K562 (cell line): Measurements from ENCODE around the gene ARRDC5. TPM values are rescaled to one million over a fixed set of nuclear protein-coding genes. Genes with fewer than 3 reads are reported as not detected.

Experiments used
- ESRRA ChIP-seq: fragments of 450-650 bp; IDR thresholded peaks from 2 replicates; pipeline ENCODE4 v1.6.1; 2014; ENCODE audit warnings: low read depth, mild to moderate bottlenecking, moderate library complexity, borderline replicate concordance
- ETV5 ChIP-seq: sonication (generic); formaldehyde crosslinking; IDR thresholded peaks from 2 replicates; pipeline ENCODE4 v1.4.0; 2020; ENCODE audit warnings: low read depth, mild to moderate bottlenecking, missing genetic modification reagents
- GABPA ChIP-seq: fragments of 200-800 bp; sonication (Bioruptor generic); conservative IDR thresholded peaks from 2 replicates; pipeline ENCODE4 v1.6.1; 2016; ENCODE audit warnings: low read depth, missing genetic modification characterization, missing compliant biosample characterization
- HCFC1 ChIP-seq: IDR thresholded peaks from 2 replicates; pipeline ENCODE4 v1.6.1; 2012; ENCODE audit warnings: low read depth, low read length, improper control_type of control experiment
- HMBOX1 ChIP-seq: sonication (generic); IDR thresholded peaks from 2 replicates; pipeline ENCODE4 v1.6.1; 2016
- JUN ChIP-seq, 2 experiments: sonication (generic) in 1 of 2; formaldehyde crosslinking in 1 of 2; IDR thresholded peaks; 2 replicates each; pipeline versions ENCODE4 v1.6.1 to v1.8.0; 2012 to 2022; ENCODE audit warnings: borderline replicate concordance in 2 of 2, mild to moderate bottlenecking in 2 of 2, improper control_type of control experiment in 1 of 2, low read depth in 1 of 2, low read length in 1 of 2, missing genetic modification reagents in 1 of 2
- MED1 ChIP-seq: sonication (generic); formaldehyde crosslinking; IDR thresholded peaks from 2 replicates; pipeline ENCODE4 v1.8.1; 2023; ENCODE audit warnings: missing genetic modification reagents, borderline replicate concordance
- MLLT1 ChIP-seq, 2 experiments: fragments of 450-650 bp; IDR thresholded peaks; 2 replicates each; pipeline ENCODE4 v1.6.1; 2016
- PTBP1 ChIP-seq: fragments of 200-400 bp; formaldehyde crosslinking; IDR thresholded peaks from 2 replicates; pipeline ENCODE4 v1.6.1; 2017; ENCODE audit warnings: low read depth, low read length
- PTRF ChIP-seq: fragments of 450-650 bp; IDR thresholded peaks from 2 replicates; pipeline ENCODE4 v1.6.1; 2016; ENCODE audit warnings: mild to moderate bottlenecking, missing genetic modification characterization, missing compliant biosample characterization
- RNF2 ChIP-seq: sonication (generic); IDR thresholded peaks from 2 replicates; pipeline ENCODE4 v1.6.1; 2016
- SMAD1 ChIP-seq: fragments of 150-350 bp; IDR thresholded peaks from 2 replicates; pipeline ENCODE4 v1.6.1; 2014; ENCODE audit warnings: low read length, low read depth; ENCODE audit not compliant: partially characterized antibody
- ZBTB40 ChIP-seq, 2 experiments: fragments of 450-650 bp in 1 of 2; sonication (generic) in 1 of 2; formaldehyde crosslinking in 1 of 2; IDR thresholded peaks; 2 replicates each; pipeline versions ENCODE4 v1.7.1 to v1.9.0; 2016 to 2022; ENCODE audit warnings: inconsistent platforms in 1 of 2, mild to moderate bottlenecking in 1 of 2, missing genetic modification reagents in 1 of 2
- ZNF263 ChIP-seq: sonication (generic); formaldehyde crosslinking; IDR thresholded peaks from 2 replicates; pipeline ENCODE4 v1.8.0; 2022; ENCODE audit warnings: mild to moderate bottlenecking, missing genetic modification reagents, borderline replicate concordance
- ZNF436 ChIP-seq: fragments of 250-450, 450-650 bp; sonication (Bioruptor Pico); formaldehyde crosslinking; IDR thresholded peaks from 2 replicates; pipeline ENCODE4 v1.7.0; 2020; ENCODE audit warnings: mild to moderate bottlenecking
- polyA plus RNA-seq, 8 experiments: library from polyadenylated mRNA; depleted of rRNA in 4 of 8; stranded (reverse) in 5 of 8; unstranded in 3 of 8; fragments of >200 nt; fragmentation: Nextera tagmentation in 2 of 8; fragmentation: Illumina TruSeq in 1 of 8; extraction: Ambion mirVana in 2 of 8; extraction: Trizol in 1 of 8; gene quantifications; 2 replicates each; pipeline versions ENCODE4 v1.2.1 to v1.2.3, GENCODE V29; 2011 to 2014; ENCODE audit warnings: inconsistent platforms in 1 of 8, missing spikeins in 1 of 8
- total RNA-seq, 7 experiments: library from RNA; depleted of rRNA in 6 of 7; stranded (reverse); fragments of >200 nt in 6 of 7; fragmentation: Illumina TruSeq in 2 of 7; extraction: Trizol in 2 of 7; gene quantifications; 2 replicates each; pipeline versions ENCODE4 v1.2.1 to v1.2.3, GENCODE V29; 2011 to 2021; ENCODE audit warnings: low replicate concordance in 1 of 7

Gene ARRDC5
- total and polyA plus RNA-seq, 9 of the 15 experiments (the other 6 are each of a cell fraction or from before 2014, with no cell fraction given) = not detected

- peak; percentile 97 for TF ChIP-seq ZNF263
- peak; percentile 98 for TF ChIP-seq ETV5 (CRISPR knock-in tag)
- peak; percentile 100 for TF ChIP-seq ESRRA
- peak; percentile 11 to 13; a peak in 1 of 4 replicates for TF ChIP-seq MLLT1 (IDR thresholded peaks at IDR 0.05)
- TF ChIP-seq PTRF (tag) = no peak
- peak; percentile 99 for TF ChIP-seq PTBP1
- TF ChIP-seq RNF2 = peak; percentile 88; the same call in 1 of the 2 replicates
- no peak for TF ChIP-seq MED1 (CRISPR knock-in tag)
- TF ChIP-seq JUN (IDR thresholded peaks at IDR 0.05; ENCODE audit: borderline replicate concordance, low read depth, low read length) = peak; percentile 96
- TF ChIP-seq JUN (CRISPR knock-in tag; IDR thresholded peaks at IDR 0.05; ENCODE audit: borderline replicate concordance) = peak; percentile 40; the same call in 1 of the 2 replicates
- TF ChIP-seq HCFC1 = peak; percentile 31; the same call in 1 of the 2 replicates
- TF ChIP-seq ZBTB40 (IDR thresholded peaks at IDR 0.05) = 0 out of 2 replicates have a peak, but pooled peaks have one; percentile 17
- TF ChIP-seq ZBTB40 (CRISPR knock-in tag; IDR thresholded peaks at IDR 0.05) = no peak
- TF ChIP-seq ZNF436 (CRISPR knock-in tag) = no peak
- TF ChIP-seq GABPA (tag) = peak; percentile 31; the same call in 1 of the 2 replicates
- TF ChIP-seq HMBOX1 = peak; percentile 75
- no peak for TF ChIP-seq SMAD1
Measured at GRCh38 chr19:4870025-4870700, 32.5 kb downstream of the ARRDC5 start (continued).
